ENCODE measurements around the gene PRRT4.

DNA sequence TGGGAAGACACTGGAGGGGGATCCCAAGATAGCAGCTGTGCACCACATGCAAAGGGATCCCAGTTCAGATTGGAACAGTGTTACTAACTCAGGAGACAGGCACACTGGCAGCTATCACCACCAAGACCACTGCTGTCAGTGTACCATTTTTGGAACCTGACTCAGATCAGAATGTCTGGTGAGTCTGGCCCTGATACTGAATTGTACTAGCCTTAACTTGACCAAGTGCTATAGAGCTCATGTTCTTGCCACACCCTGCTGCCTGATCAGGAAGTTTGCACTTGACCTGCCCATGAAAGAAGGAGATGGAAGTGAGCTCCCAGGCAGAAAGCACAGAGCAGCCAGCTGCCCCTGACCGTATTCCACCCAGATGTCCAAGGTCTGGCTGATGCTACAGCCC is 4.8 kb upstream of the PRRT4 start:
- TF ChIP-seq BACH2 (CRISPR knock-in tag; IDR thresholded peaks at IDR 0.05; ENCODE audit: borderline replicate concordance) (no peak), PPARA (CRISPR knock-in tag; IDR thresholded peaks at IDR 0.05; ENCODE audit: borderline replicate concordance) (no peak), ARNTL (CRISPR knock-in tag; IDR thresholded peaks at IDR 0.05; ENCODE audit: borderline replicate concordance, low read depth) (no peak), ZFP3 (CRISPR knock-in tag; IDR thresholded peaks at IDR 0.05) (no peak), CSDC2 (CRISPR knock-in tag; IDR thresholded peaks at IDR 0.05) (no peak), GLIS3 (CRISPR knock-in tag; IDR thresholded peaks at IDR 0.05) (no peak), ZFP30 (CRISPR knock-in tag; IDR thresholded peaks at IDR 0.05) (no peak), ZNF8 (CRISPR knock-in tag; IDR thresholded peaks at IDR 0.05) (no peak), ESRRG (CRISPR knock-in tag; IDR thresholded peaks at IDR 0.05) (no peak)
- TF ChIP-seq, protein P1, sequence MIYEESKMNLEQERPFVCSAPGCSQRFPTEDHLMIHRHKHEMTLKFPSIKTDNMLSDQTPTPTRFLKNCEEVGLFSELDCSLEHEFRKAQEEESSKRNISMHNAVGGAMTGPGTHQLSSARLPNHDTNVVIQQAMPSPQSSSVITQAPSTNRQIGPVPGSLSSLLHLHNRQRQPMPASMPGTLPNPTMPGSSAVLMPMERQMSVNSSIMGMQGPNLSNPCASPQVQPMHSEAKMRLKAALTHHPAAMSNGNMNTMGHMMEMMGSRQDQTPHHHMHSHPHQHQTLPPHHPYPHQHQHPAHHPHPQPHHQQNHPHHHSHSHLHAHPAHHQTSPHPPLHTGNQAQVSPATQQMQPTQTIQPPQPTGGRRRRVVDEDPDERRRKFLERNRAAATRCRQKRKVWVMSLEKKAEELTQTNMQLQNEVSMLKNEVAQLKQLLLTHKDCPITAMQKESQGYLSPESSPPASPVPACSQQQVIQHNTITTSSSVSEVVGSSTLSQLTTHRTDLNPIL (CRISPR knock-in tag; IDR thresholded peaks at IDR 0.05; ENCODE audit: low read depth) = no peak
- TF ChIP-seq, protein P2, sequence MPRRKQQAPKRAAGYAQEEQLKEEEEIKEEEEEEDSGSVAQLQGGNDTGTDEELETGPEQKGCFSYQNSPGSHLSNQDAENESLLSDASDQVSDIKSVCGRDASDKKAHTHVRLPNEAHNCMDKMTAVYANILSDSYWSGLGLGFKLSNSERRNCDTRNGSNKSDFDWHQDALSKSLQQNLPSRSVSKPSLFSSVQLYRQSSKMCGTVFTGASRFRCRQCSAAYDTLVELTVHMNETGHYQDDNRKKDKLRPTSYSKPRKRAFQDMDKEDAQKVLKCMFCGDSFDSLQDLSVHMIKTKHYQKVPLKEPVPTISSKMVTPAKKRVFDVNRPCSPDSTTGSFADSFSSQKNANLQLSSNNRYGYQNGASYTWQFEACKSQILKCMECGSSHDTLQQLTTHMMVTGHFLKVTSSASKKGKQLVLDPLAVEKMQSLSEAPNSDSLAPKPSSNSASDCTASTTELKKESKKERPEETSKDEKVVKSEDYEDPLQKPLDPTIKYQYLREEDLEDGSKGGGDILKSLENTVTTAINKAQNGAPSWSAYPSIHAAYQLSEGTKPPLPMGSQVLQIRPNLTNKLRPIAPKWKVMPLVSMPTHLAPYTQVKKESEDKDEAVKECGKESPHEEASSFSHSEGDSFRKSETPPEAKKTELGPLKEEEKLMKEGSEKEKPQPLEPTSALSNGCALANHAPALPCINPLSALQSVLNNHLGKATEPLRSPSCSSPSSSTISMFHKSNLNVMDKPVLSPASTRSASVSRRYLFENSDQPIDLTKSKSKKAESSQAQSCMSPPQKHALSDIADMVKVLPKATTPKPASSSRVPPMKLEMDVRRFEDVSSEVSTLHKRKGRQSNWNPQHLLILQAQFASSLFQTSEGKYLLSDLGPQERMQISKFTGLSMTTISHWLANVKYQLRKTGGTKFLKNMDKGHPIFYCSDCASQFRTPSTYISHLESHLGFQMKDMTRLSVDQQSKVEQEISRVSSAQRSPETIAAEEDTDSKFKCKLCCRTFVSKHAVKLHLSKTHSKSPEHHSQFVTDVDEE (CRISPR knock-in tag; IDR thresholded peaks at IDR 0.05) = no peak
- TF ChIP-seq, protein P3, sequence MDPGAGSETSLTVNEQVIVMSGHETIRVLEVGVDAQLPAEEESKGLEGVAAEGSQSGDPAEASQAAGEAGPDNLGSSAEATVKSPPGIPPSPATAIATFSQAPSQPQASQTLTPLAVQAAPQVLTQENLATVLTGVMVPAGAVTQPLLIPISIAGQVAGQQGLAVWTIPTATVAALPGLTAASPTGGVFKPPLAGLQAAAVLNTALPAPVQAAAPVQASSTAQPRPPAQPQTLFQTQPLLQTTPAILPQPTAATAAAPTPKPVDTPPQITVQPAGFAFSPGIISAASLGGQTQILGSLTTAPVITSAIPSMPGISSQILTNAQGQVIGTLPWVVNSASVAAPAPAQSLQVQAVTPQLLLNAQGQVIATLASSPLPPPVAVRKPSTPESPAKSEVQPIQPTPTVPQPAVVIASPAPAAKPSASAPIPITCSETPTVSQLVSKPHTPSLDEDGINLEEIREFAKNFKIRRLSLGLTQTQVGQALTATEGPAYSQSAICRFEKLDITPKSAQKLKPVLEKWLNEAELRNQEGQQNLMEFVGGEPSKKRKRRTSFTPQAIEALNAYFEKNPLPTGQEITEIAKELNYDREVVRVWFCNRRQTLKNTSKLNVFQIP (CRISPR knock-in tag; IDR thresholded peaks at IDR 0.05; ENCODE audit: borderline replicate concordance, low read depth) = no peak
- TF ChIP-seq, protein P4, sequence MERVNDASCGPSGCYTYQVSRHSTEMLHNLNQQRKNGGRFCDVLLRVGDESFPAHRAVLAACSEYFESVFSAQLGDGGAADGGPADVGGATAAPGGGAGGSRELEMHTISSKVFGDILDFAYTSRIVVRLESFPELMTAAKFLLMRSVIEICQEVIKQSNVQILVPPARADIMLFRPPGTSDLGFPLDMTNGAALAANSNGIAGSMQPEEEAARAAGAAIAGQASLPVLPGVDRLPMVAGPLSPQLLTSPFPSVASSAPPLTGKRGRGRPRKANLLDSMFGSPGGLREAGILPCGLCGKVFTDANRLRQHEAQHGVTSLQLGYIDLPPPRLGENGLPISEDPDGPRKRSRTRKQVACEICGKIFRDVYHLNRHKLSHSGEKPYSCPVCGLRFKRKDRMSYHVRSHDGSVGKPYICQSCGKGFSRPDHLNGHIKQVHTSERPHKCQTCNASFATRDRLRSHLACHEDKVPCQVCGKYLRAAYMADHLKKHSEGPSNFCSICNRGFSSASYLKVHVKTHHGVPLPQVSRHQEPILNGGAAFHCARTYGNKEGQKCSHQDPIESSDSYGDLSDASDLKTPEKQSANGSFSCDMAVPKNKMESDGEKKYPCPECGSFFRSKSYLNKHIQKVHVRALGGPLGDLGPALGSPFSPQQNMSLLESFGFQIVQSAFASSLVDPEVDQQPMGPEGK (CRISPR knock-in tag; IDR thresholded peaks at IDR 0.05; ENCODE audit: borderline replicate concordance) = no peak

All from SK-N-SH treated with all-trans-retinoic acid at 6 μM for 48 hours (cell line).